Astrocyte (in vitro differentiated cells and primary cell): ENCODE data around the gene TOMM6. TPM values are rescaled to one million over a fixed set of nuclear protein-coding genes. Genes with fewer than 3 reads are reported as not detected.

Experiments
- DNase-seq: peaks from one replicate; pipeline ENCODE4 v3.0.0-alpha.2; 2010; ENCODE audit warnings: low read depth
- FAIRE-seq: peaks from 2 replicates; lab custom pipeline; 2011; peaks lifted over from hg19 to GRCh38; lab: Jason Lieb, UNC
- H2AFZ ChIP-seq: 2 replicates; pipeline ENCODE4 v1.6.0; 2012; ENCODE audit warnings: low read depth, low read length, inconsistent platforms
- H3K27ac ChIP-seq: 2 replicates; pipeline ENCODE4 v1.5.1; 2011; ENCODE audit warnings: low read depth, low read length, inconsistent platforms
- H3K27me3 ChIP-seq: 2 replicates; pipeline ENCODE4 v1.6.0; 2011; ENCODE audit warnings: low read length, inconsistent platforms; ENCODE audit not compliant: insufficient read depth
- H3K36me3 ChIP-seq: 2 replicates; pipeline ENCODE4 v1.5.1; 2011; ENCODE audit warnings: low read length, inconsistent platforms; ENCODE audit not compliant: insufficient read depth
- H3K4me1 ChIP-seq: 2 replicates; pipeline ENCODE4 v1.5.1; 2011; ENCODE audit warnings: low read length, inconsistent platforms; ENCODE audit not compliant: insufficient read depth
- H3K4me2 ChIP-seq: 2 replicates; pipeline ENCODE4 v1.6.0; 2012; ENCODE audit warnings: low read length, inconsistent platforms
- H3K4me3 ChIP-seq: 2 replicates; pipeline ENCODE4 v1.5.1; 2011; ENCODE audit warnings: low read depth, mild to moderate bottlenecking, low read length, inconsistent platforms; ENCODE audit not compliant: insufficient read depth
- H3K79me2 ChIP-seq: 2 replicates; pipeline ENCODE4 v1.6.0; 2012; ENCODE audit warnings: mild to moderate bottlenecking, low read length, inconsistent platforms; ENCODE audit not compliant: insufficient read depth
- H3K9ac ChIP-seq: 2 replicates; pipeline ENCODE4 v1.6.0; 2012; ENCODE audit warnings: mild to moderate bottlenecking, low read length, inconsistent platforms
- H3K9me3 ChIP-seq: 2 replicates; pipeline ENCODE4 v1.5.1; 2012; ENCODE audit warnings: low read depth, mild to moderate bottlenecking, low read length, inconsistent platforms; ENCODE audit not compliant: insufficient read depth
- H4K20me1 ChIP-seq: 2 replicates; pipeline ENCODE4 v1.6.0; 2012; ENCODE audit warnings: low read length, inconsistent platforms; ENCODE audit not compliant: insufficient read depth
- H3K27ac Mint-ChIP-seq: one replicate; pipeline ENCODE4 v1.8.0; 2021; ENCODE audit warnings: mild to moderate bottlenecking, mixed read lengths; ENCODE audit not compliant: unreplicated experiment
- H3K27me3 Mint-ChIP-seq: one replicate; pipeline ENCODE4 v1.8.0; 2021; ENCODE audit warnings: low read depth, mixed read lengths; ENCODE audit not compliant: unreplicated experiment
- H3K36me3 Mint-ChIP-seq: one replicate; pipeline ENCODE4 v1.8.0; 2021; ENCODE audit warnings: low read depth, mixed read lengths; ENCODE audit not compliant: unreplicated experiment
- H3K4me1 Mint-ChIP-seq: one replicate; pipeline ENCODE4 v1.8.0; 2021; ENCODE audit warnings: low read depth, mixed read lengths; ENCODE audit not compliant: unreplicated experiment
- H3K4me3 Mint-ChIP-seq: one replicate; pipeline ENCODE4 v1.8.0; 2021; ENCODE audit warnings: mild to moderate bottlenecking, moderate library complexity, mixed read lengths; ENCODE audit not compliant: unreplicated experiment
- H3K9me3 Mint-ChIP-seq: one replicate; pipeline ENCODE4 v1.8.0; 2021; ENCODE audit warnings: mild to moderate bottlenecking, mixed read lengths; ENCODE audit not compliant: unreplicated experiment
- CTCF ChIP-seq: IDR thresholded peaks from 2 replicates; pipeline ENCODE4 v1.5.1; 2011; ENCODE audit warnings: low read depth, mild to moderate bottlenecking, inconsistent platforms, low read length, moderate library complexity; ENCODE audit not compliant: insufficient read depth
- EZH2 ChIP-seq: IDR thresholded peaks from 2 replicates; pipeline ENCODE4 v1.6.1; 2012; ENCODE audit warnings: mild to moderate bottlenecking, low read length, inconsistent platforms; ENCODE audit not compliant: insufficient read depth
- total RNA-seq: library from RNA; stranded (reverse); gene quantifications from 2 replicates; pipeline ENCODE4 v1.2.1, GENCODE V29; 2021

The TOMM6 gene
- total RNA-seq, 1 donor from 2014 or later = 159 TPM

DNA sequence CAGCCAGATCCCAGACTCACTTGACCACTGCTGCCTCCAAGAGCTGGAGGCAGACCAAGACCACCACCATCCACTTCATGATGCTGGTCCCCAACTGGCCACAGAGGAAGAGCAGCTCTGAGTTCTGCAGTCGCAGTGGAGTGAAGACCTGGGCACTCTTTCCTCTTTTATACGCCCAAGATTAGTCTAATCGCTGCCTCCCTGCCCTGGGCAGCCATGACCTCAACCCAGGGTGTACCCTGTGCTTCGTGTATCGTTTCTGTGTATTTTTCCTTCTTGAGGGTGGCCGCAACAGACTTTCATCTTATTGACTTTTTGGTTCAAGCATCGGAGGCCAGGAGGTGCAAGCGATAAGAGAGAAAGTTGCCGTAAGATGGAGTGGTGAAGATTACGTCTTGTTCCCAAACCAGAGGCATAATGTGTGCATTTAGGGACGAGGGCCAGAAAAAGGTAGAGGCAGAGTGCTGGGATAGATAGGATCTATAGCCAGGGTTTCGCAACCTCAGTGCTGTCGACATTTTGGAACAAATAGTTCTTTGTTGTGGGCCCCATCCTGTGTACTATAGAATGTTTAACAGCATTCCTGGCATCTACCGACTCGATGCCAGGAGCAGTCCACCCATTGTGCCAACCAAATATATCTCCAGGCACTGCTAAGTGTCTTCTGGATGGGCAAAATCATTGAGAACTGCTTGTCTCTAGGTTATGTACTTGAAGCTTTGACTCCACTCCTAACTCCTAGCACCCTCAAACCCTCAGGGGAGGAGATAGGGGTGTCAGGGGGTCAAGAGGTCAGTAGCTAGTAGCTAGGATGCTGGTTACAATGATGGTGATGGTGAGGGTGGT, 40.0 kb upstream of the TOMM6 start, which contains the start of gene PGC:
PGC (minus strand) TSS at position 142 of the 846 bp plus-strand sequence; CDS start at position 79, 63 bp downstream.
- no peak within 1 kb of the TSS for H3K27ac Mint-ChIP-seq
- H3K27ac ChIP-seq = no peak within 1 kb of the TSS
- H3K36me3 ChIP-seq = no peaks in the 10 kb centered on the region
- no peaks in the 10 kb centered on the region for H3K36me3 Mint-ChIP-seq
- H3K27me3 Mint-ChIP-seq = peaks cover 29% of the 10 kb centered on the region
- peaks cover 3% of the 10 kb centered on the region for H3K4me1 Mint-ChIP-seq
- no peak within 1 kb of the TSS for H3K4me2 ChIP-seq
- no peak within 1 kb of the TSS for H2AFZ ChIP-seq
- H3K4me1 ChIP-seq = no peaks in the 10 kb centered on the region
- no peak within 1 kb of the TSS for H3K9ac ChIP-seq
- FAIRE-seq (no peak), DNase-seq (no peak)
- TF ChIP-seq CTCF (no peak), EZH2 (no peak)
- peaks cover 6% of the 10 kb centered on the region for H3K27me3 ChIP-seq
- no peaks in the 10 kb centered on the region for H3K9me3 ChIP-seq
- H3K4me3 Mint-ChIP-seq = no peak within 1 kb of the TSS
- H4K20me1 ChIP-seq = no peaks in the 10 kb centered on the region
- H3K9me3 Mint-ChIP-seq = peaks cover 6% of the 10 kb centered on the region
- no peaks in the 10 kb centered on the region for H3K79me2 ChIP-seq
- H3K4me3 ChIP-seq = no peak within 1 kb of the TSS

GRCh38 chr6:41748102-41748477, 39.4 kb upstream of the TOMM6 start:
- Histone ChIP-seq H3K4me3 (no peak overlapping the region), H3K27me3 (peaks cover 6% of the 10 kb centered on the region), H4K20me1 (no peaks in the 10 kb centered on the region), H2AFZ (no peak overlapping the region), H3K4me1 (no peaks in the 10 kb centered on the region), H3K27ac (no peak overlapping the region), H3K36me3 (no peaks in the 10 kb centered on the region), H3K4me2 (no peak overlapping the region), H3K9ac (no peak overlapping the region), H3K79me2 (no peaks in the 10 kb centered on the region), H3K9me3 (no peaks in the 10 kb centered on the region)
- H3K9me3 Mint-ChIP-seq = peaks cover 2% of the 10 kb centered on the region
- TF ChIP-seq CTCF (no peak), EZH2 (no peak)
- H3K27me3 Mint-ChIP-seq = peaks cover 24% of the 10 kb centered on the region
- no peaks in the 10 kb centered on the region for H3K36me3 Mint-ChIP-seq
- FAIRE-seq = no peak
- no peak for DNase-seq
- H3K27ac Mint-ChIP-seq = no peak overlapping the region
- H3K4me1 Mint-ChIP-seq = peaks cover 3% of the 10 kb centered on the region
- H3K4me3 Mint-ChIP-seq = no peak overlapping the region

GRCh38 chr6:41748542-41748941, 39.0 kb upstream of the TOMM6 start:
- no peaks in the 10 kb centered on the region for H3K9me3 ChIP-seq
- H3K4me1 Mint-ChIP-seq = peaks cover 3% of the 10 kb centered on the region
- TF ChIP-seq EZH2 (no peak), CTCF (no peak)

More at GRCh38 chr6:41748542-41748941, 39.0 kb upstream of the TOMM6 start:
- Mint-ChIP-seq H3K27ac (no peak overlapping the region), H3K27me3 (peaks cover 27% of the 10 kb centered on the region), H3K4me3 (no peak overlapping the region), H3K36me3 (no peaks in the 10 kb centered on the region), H3K9me3 (peaks cover 2% of the 10 kb centered on the region)
- Histone ChIP-seq H3K27ac (no peak overlapping the region), H3K79me2 (no peaks in the 10 kb centered on the region), H3K9ac (no peak overlapping the region), H3K4me1 (no peaks in the 10 kb centered on the region), H3K4me2 (no peak overlapping the region), H4K20me1 (no peaks in the 10 kb centered on the region), H2AFZ (no peak overlapping the region), H3K36me3 (no peaks in the 10 kb centered on the region), H3K4me3 (no peak overlapping the region), H3K27me3 (peaks cover 9% of the 10 kb centered on the region)
- FAIRE-seq (no peak), DNase-seq (no peak)
